Transverse colon (tissue), 4 donors: Measurements from ENCODE around the gene SYNE1.

Source experiments
- EP300 ChIP-seq: sonication (generic); formaldehyde crosslinking; IDR thresholded peaks from one replicate; pipeline ENCODE4 v1.6.1; 2017; ENCODE audit warnings: antibody characterized with exemption, low read depth
- POLR2A ChIP-seq: fragments of 450-650 bp; IDR thresholded peaks from one replicate; pipeline ENCODE4 v1.6.1; 2016; ENCODE audit warnings: antibody characterized with exemption, mild to moderate bottlenecking, moderate library complexity
- POLR2AphosphoS5 ChIP-seq, 3 donors: sonication (generic); formaldehyde crosslinking; IDR thresholded peaks; one replicate each; pipeline ENCODE4 v1.6.1; 2016; ENCODE audit warnings: antibody characterized with exemption in 3 of 3
- TF ChIP-seq, protein P1 (sequence below), 5 experiments: fragments of 200-600 bp in 3 of 5; fragments of 450-650 bp in 2 of 5; sonication (generic) in 3 of 5; IDR thresholded peaks; 1 replicate in 2 of 5; 2 replicates in 3 of 5; pipeline ENCODE4 v1.5.1; 2016 to 2017; ENCODE audit warnings: antibody characterized with exemption in 5 of 5, inconsistent platforms in 3 of 5, mild to moderate bottlenecking in 2 of 5, moderate library complexity in 1 of 5

GRCh38 chr6:152195896-152196295 is 441.3 kb downstream of the SYNE1 start:
- no peak for TF ChIP-seq POLR2A
- TF ChIP-seq, protein P1, sequence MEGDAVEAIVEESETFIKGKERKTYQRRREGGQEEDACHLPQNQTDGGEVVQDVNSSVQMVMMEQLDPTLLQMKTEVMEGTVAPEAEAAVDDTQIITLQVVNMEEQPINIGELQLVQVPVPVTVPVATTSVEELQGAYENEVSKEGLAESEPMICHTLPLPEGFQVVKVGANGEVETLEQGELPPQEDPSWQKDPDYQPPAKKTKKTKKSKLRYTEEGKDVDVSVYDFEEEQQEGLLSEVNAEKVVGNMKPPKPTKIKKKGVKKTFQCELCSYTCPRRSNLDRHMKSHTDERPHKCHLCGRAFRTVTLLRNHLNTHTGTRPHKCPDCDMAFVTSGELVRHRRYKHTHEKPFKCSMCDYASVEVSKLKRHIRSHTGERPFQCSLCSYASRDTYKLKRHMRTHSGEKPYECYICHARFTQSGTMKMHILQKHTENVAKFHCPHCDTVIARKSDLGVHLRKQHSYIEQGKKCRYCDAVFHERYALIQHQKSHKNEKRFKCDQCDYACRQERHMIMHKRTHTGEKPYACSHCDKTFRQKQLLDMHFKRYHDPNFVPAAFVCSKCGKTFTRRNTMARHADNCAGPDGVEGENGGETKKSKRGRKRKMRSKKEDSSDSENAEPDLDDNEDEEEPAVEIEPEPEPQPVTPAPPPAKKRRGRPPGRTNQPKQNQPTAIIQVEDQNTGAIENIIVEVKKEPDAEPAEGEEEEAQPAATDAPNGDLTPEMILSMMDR (IDR thresholded peaks at IDR 0.05) = no peak
- TF ChIP-seq POLR2AphosphoS5 (IDR thresholded peaks at IDR 0.05) = no peak
- no peak for TF ChIP-seq EP300
